Tibial nerve (tissue), 3 donors: ENCODE measurements around the gene CFI.

Source experiments
- CTCF ChIP-seq, 5 experiments: fragments of 200-600 bp in 3 of 5; fragments of 450-650 bp in 2 of 5; sonication (generic) in 3 of 5; IDR thresholded peaks; one replicate each; pipeline ENCODE4 v1.5.1; 2016 to 2019; ENCODE audit warnings: antibody characterized with exemption in 5 of 5, mild to moderate bottlenecking in 3 of 5, moderate library complexity in 2 of 5
- POLR2A ChIP-seq, 2 donors: fragments of 450-650 bp; IDR thresholded peaks; one replicate each; pipeline ENCODE4 v1.6.1; 2017; ENCODE audit warnings: antibody characterized with exemption in 2 of 2, mild to moderate bottlenecking in 2 of 2, moderate library complexity in 2 of 2

GRCh38 chr4:109713500-109713899 lies 88.3 kb downstream of the CFI start:
- no peak for TF ChIP-seq POLR2A (IDR thresholded peaks at IDR 0.05)
- TF ChIP-seq CTCF (IDR thresholded peaks at IDR 0.05): no peak
